Activated CD4-positive, alpha-beta T cell treated with anti-CD3 and anti-CD28 coated beads, Interleukin-2, amount 50 U/mL, for 4 hours (primary cell): Measurements from ENCODE around the gene NT5DC3.

Source experiments
- DNase-seq, 2 experiments: peaks; one replicate each; pipeline ENCODE4 v3.0.0-alpha.2; 2020

NT5DC3 gene

GRCh38 chr12:103808239-103808880 lies 32.7 kb downstream of the NT5DC3 start:
- no peak for DNase-seq

GRCh38 chr12:103807561-103808238 lies 33.3 kb downstream of the NT5DC3 start:
- no peak for DNase-seq

GRCh38 chr12:103806803-103807202 lies 34.2 kb downstream of the NT5DC3 start:
- DNase-seq: no peak

- DNase-seq: no peak
Measured at GRCh38 chr12:103805655-103806360, 35.2 kb downstream of the NT5DC3 start.

GRCh38 chr12:103803847-103804246 lies 37.2 kb downstream of the NT5DC3 start:
- DNase-seq: no peak

- no peak for DNase-seq
Measured at GRCh38 chr12:103802586-103802886, 38.5 kb downstream of the NT5DC3 start.

GRCh38 chr12:103801709-103802585 lies 39.1 kb downstream of the NT5DC3 start:
- DNase-seq: no peak

- no peak for DNase-seq
Measured at GRCh38 chr12:103799857-103800771, 40.9 kb downstream of the NT5DC3 start.

GRCh38 chr12:103799504-103799856 lies 41.6 kb downstream of the NT5DC3 start:
- DNase-seq: no peak

- DNase-seq: no peak
Measured at GRCh38 chr12:103798586-103798985, 42.4 kb downstream of the NT5DC3 start.

GRCh38 chr12:103794309-103795213 lies 46.5 kb downstream of the NT5DC3 start:
- no peak for DNase-seq

GRCh38 chr12:103793512-103794045 lies 47.5 kb downstream of the NT5DC3 start:
- DNase-seq: no peak

GRCh38 chr12:103793046-103793445 lies 48.0 kb downstream of the NT5DC3 start:
- no peak for DNase-seq

- DNase-seq: no peak
Measured at GRCh38 chr12:103791350-103791920, 49.6 kb downstream of the NT5DC3 start.

GRCh38 chr12:103786201-103786600 lies 54.8 kb downstream of the NT5DC3 start:
- no peak for DNase-seq

GRCh38 chr12:103785243-103786031 lies 55.6 kb downstream of the NT5DC3 start:
- DNase-seq: no peak

GRCh38 chr12:103783744-103784664 lies 57.0 kb downstream of the NT5DC3 start:
- no peak for DNase-seq

GRCh38 chr12:103782399-103782798 lies 58.6 kb downstream of the NT5DC3 start:
- DNase-seq: no peak
